Trophoblast cell (in vitro differentiated cells and primary cell): ENCODE measurements around the gene OR51I2. TPM values are rescaled to one million over a fixed set of nuclear protein-coding genes. Genes with fewer than 3 reads are reported as not detected.

Experiments
- DNase-seq, 2 donors: peaks; one replicate each; pipeline ENCODE4 v3.0.0-alpha.2; 2016
- H2AFZ ChIP-seq: 2 replicates; pipeline ENCODE4 v1.6.1; 2013; ENCODE audit warnings: low read length, moderate library complexity, mild to moderate bottlenecking; ENCODE audit not compliant: insufficient read depth, poor library complexity
- H2AK5ac ChIP-seq: 2 replicates; pipeline ENCODE4 v1.6.1; 2013; ENCODE audit warnings: mild to moderate bottlenecking, low read length
- H2BK120ac ChIP-seq: 2 replicates; pipeline ENCODE4 v1.6.1; 2013; ENCODE audit warnings: low read length, mild to moderate bottlenecking, moderate library complexity; ENCODE audit not compliant: insufficient read depth, poor library complexity
- H2BK12ac ChIP-seq: 2 replicates; pipeline ENCODE4 v1.6.1; 2013; ENCODE audit warnings: mild to moderate bottlenecking, low read length, moderate library complexity
- H2BK5ac ChIP-seq: 2 replicates; pipeline ENCODE4 v1.6.1; 2013; ENCODE audit warnings: low read length, low read depth, moderate library complexity, mild to moderate bottlenecking; ENCODE audit not compliant: poor library complexity
- H3K14ac ChIP-seq: 2 replicates; pipeline ENCODE4 v1.6.1; 2013; ENCODE audit warnings: mild to moderate bottlenecking, low read length
- H3K18ac ChIP-seq: 2 replicates; pipeline ENCODE4 v1.6.1; 2013; ENCODE audit warnings: mild to moderate bottlenecking, low read length
- H3K23ac ChIP-seq: 2 replicates; pipeline ENCODE4 v1.6.1; 2013; ENCODE audit warnings: low read length
- H3K27ac ChIP-seq: 2 replicates; pipeline ENCODE4 v1.5.1; 2013; ENCODE audit warnings: low read depth, mild to moderate bottlenecking, inconsistent platforms, low read length, moderate library complexity
- H3K27me3 ChIP-seq: 2 replicates; pipeline ENCODE4 v1.6.1; 2013; ENCODE audit warnings: inconsistent platforms, mild to moderate bottlenecking, low read length, moderate library complexity; ENCODE audit not compliant: insufficient read depth
- H3K36me3 ChIP-seq, 2 experiments: 1 replicate in 1 of 2; 2 replicates in 1 of 2; pipeline ENCODE4 v1.6.1; 2013; ENCODE audit warnings: low read length in 2 of 2, mild to moderate bottlenecking in 2 of 2, moderate library complexity in 1 of 2; ENCODE audit not compliant: insufficient read depth in 2 of 2, control insufficient read depth in 1 of 2
- H3K4ac ChIP-seq: 2 replicates; pipeline ENCODE4 v1.6.1; 2013; ENCODE audit warnings: low read depth, mild to moderate bottlenecking, low read length, moderate library complexity
- H3K4me1 ChIP-seq, 2 experiments: 1 replicate in 1 of 2; 2 replicates in 1 of 2; pipeline ENCODE4 v1.6.1; 2013; ENCODE audit warnings: low read length in 2 of 2, mild to moderate bottlenecking in 2 of 2, moderate library complexity in 1 of 2; ENCODE audit not compliant: insufficient read depth in 2 of 2, control insufficient read depth in 1 of 2
- H3K4me2 ChIP-seq: 2 replicates; pipeline ENCODE4 v1.6.1; 2013; ENCODE audit warnings: inconsistent platforms, mild to moderate bottlenecking, low read length, moderate library complexity
- H3K4me3 ChIP-seq: 2 replicates; pipeline ENCODE4 v1.5.1; 2013; ENCODE audit warnings: mild to moderate bottlenecking, low read depth, low read length, inconsistent platforms
- H3K79me1 ChIP-seq: one replicate; pipeline ENCODE4 v1.6.1; 2013; ENCODE audit warnings: low read length
- H3K79me2 ChIP-seq: 2 replicates; pipeline ENCODE4 v1.6.1; 2013; ENCODE audit warnings: low read length, mild to moderate bottlenecking; ENCODE audit not compliant: control insufficient read depth, insufficient read depth, poor library complexity
- H3K9ac ChIP-seq: 2 replicates; pipeline ENCODE4 v1.6.1; 2013; ENCODE audit warnings: mild to moderate bottlenecking, low read length
- H3K9me3 ChIP-seq: 2 replicates; pipeline ENCODE4 v1.6.1; 2013; ENCODE audit warnings: low read depth, mild to moderate bottlenecking, control low read depth, inconsistent platforms, low read length; ENCODE audit not compliant: insufficient read depth
- H4K12ac ChIP-seq: 2 replicates; pipeline ENCODE4 v1.6.1; 2013; ENCODE audit warnings: low read depth, mild to moderate bottlenecking, low read length, moderate library complexity
- H4K8ac ChIP-seq: 2 replicates; pipeline ENCODE4 v1.6.1; 2013; ENCODE audit warnings: low read depth, mild to moderate bottlenecking, low read length, moderate library complexity
- H4K91ac ChIP-seq: one replicate; pipeline ENCODE4 v1.6.1; 2013; ENCODE audit warnings: low read depth, mild to moderate bottlenecking, low read length, moderate library complexity
- WGBS: extraction: QIAGEN DNeasy Blood & Tissue Kit; methylation state at CpG from one replicate; pipeline ENCODE4 v1.1.7; 2013; ENCODE audit warnings: missing lambda C conversion rate; ENCODE audit not compliant: insufficient read length, insufficient coverage; ENCODE audit errors: extremely low coverage; 5-methylcytosine and 5-hydroxymethylcytosine counted together
- polyA plus RNA-seq: library from polyadenylated mRNA; stranded (reverse); fragments of 200-250 nt; gene quantifications from 2 replicates; pipeline ENCODE4 v1.2.3, GENCODE V29; 2013

The OR51I2 gene
- polyA plus RNA-seq, result not detected in 2 replicates

- no peak within 1 kb of the TSS for H4K8ac ChIP-seq
- H3K18ac ChIP-seq, result no peak within 1 kb of the TSS
- H4K91ac ChIP-seq, result no peak within 1 kb of the TSS
- no peak within 1 kb of the TSS for H2BK12ac ChIP-seq
- no peak within 1 kb of the TSS for H3K23ac ChIP-seq
- H3K9me3 ChIP-seq, result no peaks in the 10 kb centered on the region
- H3K4me1 ChIP-seq, result no peaks in the 10 kb centered on the region
- no peak for DNase-seq
- H3K79me1 ChIP-seq, result no peaks in the 10 kb centered on the region
- H3K14ac ChIP-seq, result no peak within 1 kb of the TSS
- no peak within 1 kb of the TSS for H3K4ac ChIP-seq
- no peak within 1 kb of the TSS for H4K12ac ChIP-seq
- no peaks in the 10 kb centered on the region for H3K36me3 ChIP-seq
- no peaks in the 10 kb centered on the region for H3K79me2 ChIP-seq
- H3K27me3 ChIP-seq, result no peaks in the 10 kb centered on the region
- H2BK5ac ChIP-seq, result no peak within 1 kb of the TSS
- H2AK5ac ChIP-seq, result no peak within 1 kb of the TSS
- no peak within 1 kb of the TSS for H3K4me2 ChIP-seq
- no peak within 1 kb of the TSS for H2AFZ ChIP-seq
- no peak within 1 kb of the TSS for H3K27ac ChIP-seq
- no peak within 1 kb of the TSS for H3K9ac ChIP-seq
- no CpG with 5 or more reads among the region's 2 CpGs for WGBS
- H2BK120ac ChIP-seq, result no peak within 1 kb of the TSS
- H3K4me3 ChIP-seq, result no peak within 1 kb of the TSS
Observed at GRCh38 chr11:5449023-5449422, at the start of gene OR51I2. Gene OR51I2, plus strand, starts transcription at chr11:5449323. Its CDS starts 4,166 bp downstream, at chr11:5453489.

- no peak overlapping the region for H3K23ac ChIP-seq
- no peak overlapping the region for H3K27ac ChIP-seq
- no peaks in the 10 kb centered on the region for H3K4me1 ChIP-seq
- no peaks in the 10 kb centered on the region for H3K79me1 ChIP-seq
- H3K4me2 ChIP-seq, result no peak overlapping the region
- no peaks in the 10 kb centered on the region for H3K27me3 ChIP-seq
- no peak overlapping the region for H2AFZ ChIP-seq
- H3K18ac ChIP-seq, result no peak overlapping the region
- no peak overlapping the region for H2BK120ac ChIP-seq
- no peak overlapping the region for H2BK5ac ChIP-seq
- H3K9ac ChIP-seq, result no peak overlapping the region
- H3K36me3 ChIP-seq, result no peaks in the 10 kb centered on the region
- H4K12ac ChIP-seq, result no peak overlapping the region
- H4K8ac ChIP-seq, result no peak overlapping the region
- H3K4me3 ChIP-seq, result no peak overlapping the region
- H2BK12ac ChIP-seq, result no peak overlapping the region
- H4K91ac ChIP-seq, result no peak overlapping the region
- H2AK5ac ChIP-seq, result no peak overlapping the region
- no peak overlapping the region for H3K4ac ChIP-seq
- no peak for DNase-seq
- no peak overlapping the region for H3K14ac ChIP-seq
- H3K79me2 ChIP-seq, result no peaks in the 10 kb centered on the region
- no peaks in the 10 kb centered on the region for H3K9me3 ChIP-seq
Observed at GRCh38 chr11:5405173-5405572, 44.0 kb upstream of the OR51I2 start.

GRCh38 chr11:5420993-5421392, 28.1 kb upstream of the OR51I2 start:
- Histone ChIP-seq H3K4ac (no peak overlapping the region), H2BK12ac (no peak overlapping the region), H3K4me2 (no peak overlapping the region), H4K8ac (no peak overlapping the region), H3K9ac (no peak overlapping the region), H3K23ac (no peak overlapping the region), H2BK120ac (no peak overlapping the region), H3K27ac (no peak overlapping the region), H3K4me1 (no peaks in the 10 kb centered on the region), H4K12ac (no peak overlapping the region), H3K9me3 (no peaks in the 10 kb centered on the region), H3K27me3 (no peaks in the 10 kb centered on the region), H2BK5ac (no peak overlapping the region), H3K79me2 (no peaks in the 10 kb centered on the region), H3K14ac (no peak overlapping the region), H3K36me3 (no peaks in the 10 kb centered on the region), H2AK5ac (no peak overlapping the region), H3K18ac (no peak overlapping the region), H4K91ac (no peak overlapping the region), H2AFZ (no peak overlapping the region), H3K4me3 (no peak overlapping the region), H3K79me1 (no peaks in the 10 kb centered on the region)
- DNase-seq, result no peak
- no CpG with 5 or more reads among the region's 5 CpGs for WGBS

GRCh38 chr11:5421811-5422210, 27.3 kb upstream of the OR51I2 start, which contains the start of gene OR51Q1:
Gene OR51Q1, plus strand, starts transcription at chr11:5422111. Its CDS starts 90 bp downstream, at chr11:5422201.
- Histone ChIP-seq H2AK5ac (no peak within 1 kb of the TSS), H3K4ac (no peak within 1 kb of the TSS), H3K36me3 (no peaks in the 10 kb centered on the region), H2BK120ac (no peak within 1 kb of the TSS), H3K23ac (no peak within 1 kb of the TSS), H3K79me1 (no peaks in the 10 kb centered on the region), H3K79me2 (no peaks in the 10 kb centered on the region), H3K27me3 (no peaks in the 10 kb centered on the region), H3K4me1 (no peaks in the 10 kb centered on the region), H3K9ac (no peak within 1 kb of the TSS), H2BK5ac (no peak within 1 kb of the TSS), H3K9me3 (no peaks in the 10 kb centered on the region), H2BK12ac (no peak within 1 kb of the TSS), H4K91ac (no peak within 1 kb of the TSS), H3K18ac (no peak within 1 kb of the TSS), H2AFZ (no peak within 1 kb of the TSS), H3K4me3 (no peak within 1 kb of the TSS), H4K8ac (no peak within 1 kb of the TSS), H3K27ac (no peak within 1 kb of the TSS), H4K12ac (no peak within 1 kb of the TSS), H3K14ac (no peak within 1 kb of the TSS), H3K4me2 (no peak within 1 kb of the TSS)
- no CpG with 5 or more reads among the region's 1 CpG for WGBS
- DNase-seq, result no peak
